HepG2 (cell line): ENCODE measurements around the gene INO80B. TPM values are rescaled to one million over a fixed set of nuclear protein-coding genes. Genes with fewer than 3 reads are reported as not detected.
A peak's percentile ranks its signal among the peaks of the same experiment; 100 is the strongest.

ENCODE experiments used
- AGO1 ChIP-seq: fragments of 200-400 bp; formaldehyde crosslinking; IDR thresholded peaks from 2 replicates; pipeline ENCODE4 v1.6.1; 2017; ENCODE audit warnings: mild to moderate bottlenecking, low read depth, low read length, moderate library complexity; ENCODE audit not compliant: poor library complexity, severe bottlenecking
- CREM ChIP-seq, 2 experiments: sonication (generic) in 1 of 2; formaldehyde crosslinking in 1 of 2; IDR thresholded peaks; 2 replicates each; pipeline versions ENCODE4 v1.4.0 to v1.6.1; 2016 to 2020; ENCODE audit warnings: antibody characterized with exemption in 1 of 2, mild to moderate bottlenecking in 1 of 2, missing genetic modification reagents in 1 of 2
- FOXP1 ChIP-seq, 2 experiments: fragments of 450-650 bp in 1 of 2; IDR thresholded peaks; 2 replicates each; pipeline ENCODE4 v1.6.1; 2017 to 2018; ENCODE audit warnings: antibody characterized with exemption in 1 of 2
- ISL2 ChIP-seq: sonication (generic); formaldehyde crosslinking; IDR thresholded peaks from 2 replicates; pipeline ENCODE4 v1.5.0; 2020; ENCODE audit warnings: missing genetic modification reagents
- LCORL ChIP-seq, 2 experiments: fragments of 450-650 bp in 1 of 2; sonication (generic) in 1 of 2; formaldehyde crosslinking in 1 of 2; IDR thresholded peaks; 2 replicates each; pipeline versions ENCODE4 v1.5.0 to v1.6.1; 2017 to 2020; ENCODE audit warnings: antibody characterized with exemption in 1 of 2, missing genetic modification reagents in 1 of 2
- NFYB ChIP-seq: sonication (generic); formaldehyde crosslinking; IDR thresholded peaks from 2 replicates; pipeline ENCODE4 v1.4.0; 2020; ENCODE audit warnings: missing genetic modification reagents
- NR2C2 ChIP-seq: sonication (generic); formaldehyde crosslinking; IDR thresholded peaks from 2 replicates; pipeline ENCODE4 v1.4.0; 2020; ENCODE audit warnings: missing genetic modification reagents, mild to moderate bottlenecking, moderate library complexity, borderline replicate concordance
- PPARG ChIP-seq: conservative IDR thresholded peaks from 2 replicates; pipeline ENCODE4 v1.6.1; 2016; ENCODE audit warnings: missing biosample characterization, missing genetic modification reagents
- SRY ChIP-seq: sonication (generic); formaldehyde crosslinking; IDR thresholded peaks from 2 replicates; pipeline ENCODE4 v1.8.0; 2022; ENCODE audit warnings: mild to moderate bottlenecking, missing genetic modification reagents
- XRCC5 ChIP-seq: fragments of 200-400 bp; formaldehyde crosslinking; optimal IDR thresholded peaks from 2 replicates; pipeline ENCODE3; 2017; ENCODE audit warnings: mild to moderate bottlenecking, low read length
- ZNF230 ChIP-seq: sonication (generic); formaldehyde crosslinking; IDR thresholded peaks from 2 replicates; pipeline ENCODE4 v1.4.0; 2020; ENCODE audit warnings: mild to moderate bottlenecking, missing genetic modification reagents
- ZNF350 ChIP-seq: sonication (generic); formaldehyde crosslinking; IDR thresholded peaks from 2 replicates; pipeline ENCODE4 v1.4.0; 2020; ENCODE audit warnings: mild to moderate bottlenecking, low read depth, missing genetic modification reagents, borderline replicate concordance
- ZNF501 ChIP-seq: sonication (generic); formaldehyde crosslinking; IDR thresholded peaks from 2 replicates; pipeline ENCODE4 v1.5.1; 2020; ENCODE audit warnings: mild to moderate bottlenecking, moderate library complexity, missing genetic modification reagents
- ZNF547 ChIP-seq: sonication (generic); formaldehyde crosslinking; IDR thresholded peaks from 2 replicates; pipeline ENCODE4 v1.5.1; 2020; ENCODE audit warnings: mild to moderate bottlenecking, missing genetic modification reagents
- ZNF768 ChIP-seq: sonication (generic); formaldehyde crosslinking; IDR thresholded peaks from 2 replicates; pipeline ENCODE4 v1.4.0; 2020; ENCODE audit warnings: missing genetic modification reagents
- ZSCAN31 ChIP-seq: sonication (generic); formaldehyde crosslinking; IDR thresholded peaks from 2 replicates; pipeline ENCODE4 v1.5.0; 2020; ENCODE audit warnings: low read depth, mild to moderate bottlenecking, missing genetic modification reagents
- polyA plus RNA-seq, 8 experiments: library from polyadenylated mRNA; depleted of rRNA in 3 of 8; stranded (reverse) in 7 of 8; unstranded in 1 of 8; fragments of >200 nt; fragmentation: Illumina TruSeq in 4 of 8; extraction: Trizol in 4 of 8; gene quantifications; 2 replicates each; pipeline versions ENCODE4 v1.2.1 to v1.2.3, GENCODE V29; 2011 to 2016; ENCODE audit warnings: low read depth in 4 of 8, missing spikeins in 1 of 8, mixed read lengths in 1 of 8; ENCODE audit not compliant: insufficient read depth in 1 of 8
- total RNA-seq, 5 experiments: library from RNA; depleted of rRNA; stranded (reverse); fragments of >200 nt; fragmentation: Illumina TruSeq; extraction: Trizol; gene quantifications; 2 replicates each; pipeline ENCODE4 v1.2.3, GENCODE V29; 2016; ENCODE audit warnings: low read depth in 1 of 5
- TF ChIP-seq, protein P1 (sequence below): sonication (generic); formaldehyde crosslinking; IDR thresholded peaks from 2 replicates; pipeline ENCODE4 v1.8.1; 2023; ENCODE audit warnings: mild to moderate bottlenecking, inconsistent platforms, moderate library complexity, missing genetic modification reagents, borderline replicate concordance
- TF ChIP-seq, protein P2 (sequence below): sonication (generic); formaldehyde crosslinking; IDR thresholded peaks from 2 replicates; pipeline ENCODE4 v1.4.0; 2020; ENCODE audit warnings: mild to moderate bottlenecking, missing genetic modification reagents
- TF ChIP-seq, protein P3 (sequence below): sonication (generic); formaldehyde crosslinking; IDR thresholded peaks from 2 replicates; pipeline ENCODE4 v1.5.1; 2020; ENCODE audit warnings: mild to moderate bottlenecking, missing genetic modification reagents, moderate library complexity
- TF ChIP-seq, protein P4 (sequence below): sonication (generic); formaldehyde crosslinking; IDR thresholded peaks from 2 replicates; pipeline ENCODE4 v1.8.0; 2022; ENCODE audit warnings: missing genetic modification reagents, low read depth, mild to moderate bottlenecking, borderline replicate concordance

INO80B gene
- total and polyA plus RNA-seq, 2 of the 13 experiments (the other 11 are each of a cell fraction or from before 2014, with no cell fraction given), result 6.2 to 14.5 TPM

DNA sequence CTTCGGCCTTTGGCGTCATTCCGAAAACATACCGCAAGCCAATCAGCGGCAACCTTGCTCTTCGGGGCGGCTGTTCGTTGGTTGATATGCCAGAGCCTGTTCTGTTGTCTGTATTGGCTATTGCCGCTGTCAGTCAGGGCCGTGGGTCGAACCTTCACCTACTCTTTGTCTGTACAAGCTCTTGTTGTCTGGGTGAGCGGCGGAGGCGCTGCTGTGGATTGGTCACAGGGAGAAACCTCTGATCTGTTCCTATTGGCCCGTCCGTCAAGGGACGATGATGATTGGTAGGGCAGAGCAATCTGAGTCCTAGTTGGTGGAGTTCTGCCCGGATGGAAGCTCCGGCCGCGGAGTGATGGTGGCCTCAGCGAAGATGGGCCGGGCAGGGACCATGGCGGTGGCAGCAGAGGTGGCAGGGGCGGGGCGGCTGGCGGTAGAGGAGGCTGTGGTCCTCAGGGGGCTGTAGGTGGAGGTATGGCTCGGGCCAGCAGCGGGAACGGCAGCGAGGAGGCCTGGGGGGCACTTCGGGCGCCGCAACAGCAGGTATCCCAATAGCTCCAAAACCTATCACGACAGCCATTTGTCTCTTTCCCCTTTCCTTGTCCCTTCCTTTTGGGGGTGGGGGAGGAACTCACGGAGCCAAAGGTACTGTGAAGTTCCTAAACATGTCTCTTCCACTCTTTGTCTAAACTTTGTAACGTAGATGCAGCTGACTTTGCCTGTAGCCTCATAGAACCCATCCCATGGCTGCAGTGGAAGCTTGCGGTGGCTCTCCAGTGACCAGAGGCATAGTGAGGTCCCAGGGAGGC is 3.4 kb downstream of the INO80B start, which contains the start of gene WBP1 (continued):
- TF ChIP-seq, protein P1, sequence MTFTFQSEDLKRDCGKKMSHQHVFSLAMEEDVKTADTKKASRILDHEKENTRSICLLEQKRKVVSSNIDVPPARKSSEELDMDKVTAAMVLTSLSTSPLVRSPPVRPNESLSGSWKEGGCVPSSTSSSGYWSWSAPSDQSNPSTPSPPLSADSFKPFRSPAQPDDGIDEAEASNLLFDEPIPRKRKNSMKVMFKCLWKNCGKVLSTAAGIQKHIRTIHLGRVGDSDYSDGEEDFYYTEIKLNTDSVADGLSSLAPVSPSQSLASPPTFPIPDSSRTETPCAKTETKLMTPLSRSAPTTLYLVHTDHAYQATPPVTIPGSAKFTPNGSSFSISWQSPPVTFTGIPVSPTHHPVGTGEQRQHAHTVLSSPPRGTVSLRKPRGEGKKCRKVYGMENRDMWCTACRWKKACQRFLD (CRISPR knock-in tag), result no peak
- TF ChIP-seq ZSCAN31 (CRISPR knock-in tag) (peak; percentile 37; the same call in 1 of the 2 replicates), FOXP1 (IDR thresholded peaks at IDR 0.05) (peak; percentile 76), FOXP1 (CRISPR knock-in tag; IDR thresholded peaks at IDR 0.05) (no peak), NFYB (CRISPR knock-in tag) (peak; percentile 96), AGO1 (peak; percentile 95), PPARG (CRISPR knock-in tag) (peak; percentile 95), LCORL (IDR thresholded peaks at IDR 0.05) (no peak), LCORL (CRISPR knock-in tag; IDR thresholded peaks at IDR 0.05) (peak; percentile 8; the same call in 1 of the 2 replicates), ZNF350 (CRISPR knock-in tag) (peak; percentile 91; the same call in 1 of the 2 replicates), CREM (IDR thresholded peaks at IDR 0.05) (peak; percentile 95), CREM (CRISPR knock-in tag; IDR thresholded peaks at IDR 0.05) (no peak), ZNF501 (CRISPR knock-in tag) (peak; percentile 79), XRCC5 (no peak), NR2C2 (CRISPR knock-in tag) (peak; percentile 76), ZNF230 (CRISPR knock-in tag) (peak; percentile 50), ISL2 (CRISPR knock-in tag) (peak; percentile 9; the same call in 1 of the 2 replicates), ZNF547 (CRISPR knock-in tag) (0 out of 2 replicates have a peak, but pooled peaks have one; percentile 50), ZNF768 (CRISPR knock-in tag) (peak; percentile 22; the same call in 1 of the 2 replicates), SRY (no peak)
- TF ChIP-seq, protein P2, sequence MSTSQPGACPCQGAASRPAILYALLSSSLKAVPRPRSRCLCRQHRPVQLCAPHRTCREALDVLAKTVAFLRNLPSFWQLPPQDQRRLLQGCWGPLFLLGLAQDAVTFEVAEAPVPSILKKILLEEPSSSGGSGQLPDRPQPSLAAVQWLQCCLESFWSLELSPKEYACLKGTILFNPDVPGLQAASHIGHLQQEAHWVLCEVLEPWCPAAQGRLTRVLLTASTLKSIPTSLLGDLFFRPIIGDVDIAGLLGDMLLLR (CRISPR knock-in tag), result no peak
- TF ChIP-seq, protein P3, sequence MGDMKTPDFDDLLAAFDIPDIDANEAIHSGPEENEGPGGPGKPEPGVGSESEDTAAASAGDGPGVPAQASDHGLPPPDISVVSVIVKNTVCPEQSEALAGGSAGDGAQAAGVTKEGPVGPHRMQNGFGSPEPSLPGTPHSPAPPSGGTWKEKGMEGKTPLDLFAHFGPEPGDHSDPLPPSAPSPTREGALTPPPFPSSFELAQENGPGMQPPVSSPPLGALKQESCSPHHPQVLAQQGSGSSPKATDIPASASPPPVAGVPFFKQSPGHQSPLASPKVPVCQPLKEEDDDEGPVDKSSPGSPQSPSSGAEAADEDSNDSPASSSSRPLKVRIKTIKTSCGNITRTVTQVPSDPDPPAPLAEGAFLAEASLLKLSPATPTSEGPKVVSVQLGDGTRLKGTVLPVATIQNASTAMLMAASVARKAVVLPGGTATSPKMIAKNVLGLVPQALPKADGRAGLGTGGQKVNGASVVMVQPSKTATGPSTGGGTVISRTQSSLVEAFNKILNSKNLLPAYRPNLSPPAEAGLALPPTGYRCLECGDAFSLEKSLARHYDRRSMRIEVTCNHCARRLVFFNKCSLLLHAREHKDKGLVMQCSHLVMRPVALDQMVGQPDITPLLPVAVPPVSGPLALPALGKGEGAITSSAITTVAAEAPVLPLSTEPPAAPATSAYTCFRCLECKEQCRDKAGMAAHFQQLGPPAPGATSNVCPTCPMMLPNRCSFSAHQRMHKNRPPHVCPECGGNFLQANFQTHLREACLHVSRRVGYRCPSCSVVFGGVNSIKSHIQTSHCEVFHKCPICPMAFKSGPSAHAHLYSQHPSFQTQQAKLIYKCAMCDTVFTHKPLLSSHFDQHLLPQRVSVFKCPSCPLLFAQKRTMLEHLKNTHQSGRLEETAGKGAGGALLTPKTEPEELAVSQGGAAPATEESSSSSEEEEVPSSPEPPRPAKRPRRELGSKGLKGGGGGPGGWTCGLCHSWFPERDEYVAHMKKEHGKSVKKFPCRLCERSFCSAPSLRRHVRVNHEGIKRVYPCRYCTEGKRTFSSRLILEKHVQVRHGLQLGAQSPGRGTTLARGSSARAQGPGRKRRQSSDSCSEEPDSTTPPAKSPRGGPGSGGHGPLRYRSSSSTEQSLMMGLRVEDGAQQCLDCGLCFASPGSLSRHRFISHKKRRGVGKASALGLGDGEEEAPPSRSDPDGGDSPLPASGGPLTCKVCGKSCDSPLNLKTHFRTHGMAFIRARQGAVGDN, result peak; percentile 46
- TF ChIP-seq, protein P4, sequence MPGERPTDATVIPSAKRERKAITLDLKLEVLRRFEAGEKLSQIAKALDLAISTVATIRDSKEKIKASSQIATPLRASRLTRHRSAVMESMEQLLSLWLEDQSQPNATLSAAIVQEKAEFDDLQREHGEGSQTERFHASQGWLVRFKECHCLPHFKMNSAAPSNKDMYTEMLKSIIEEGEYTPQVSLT (CRISPR knock-in tag), result no peak
- TF ChIP-seq, all 625 proteins: peak for 124
